ENCODE results near the gene ECHDC3.

Gene ECHDC3

DNA sequence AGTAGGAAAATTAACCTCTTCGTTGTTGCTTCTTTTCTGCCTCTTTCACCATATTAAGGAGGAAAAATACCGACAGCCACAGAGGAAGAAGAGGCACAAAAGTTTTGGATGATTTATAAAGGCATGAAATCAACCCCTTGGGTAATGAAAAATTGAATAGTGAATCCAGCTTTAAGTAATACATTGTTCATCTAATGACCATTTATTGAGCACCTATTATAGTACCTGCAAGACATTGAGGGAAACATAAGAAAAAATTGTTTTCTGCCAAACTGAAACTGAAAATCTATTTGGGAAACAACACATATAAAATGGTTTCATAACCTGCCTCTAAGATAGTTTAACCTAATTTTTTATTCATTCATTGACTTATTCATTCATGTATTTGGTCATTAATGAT, 8.2 kb downstream of the ECHDC3 start:
- Mint-ChIP-seq H3K36me3 (ENCODE audit: low read depth) (no peaks in the 10 kb centered on the region), H3K4me3 (no peak overlapping the region), H3K27me3 (ENCODE audit: low read depth) (peaks cover 28% of the 10 kb centered on the region), H3K27ac (no peak overlapping the region), H3K4me1 (ENCODE audit: low read depth) (peaks cover 3% of the 10 kb centered on the region), H3K9me3 (no peaks in the 10 kb centered on the region)

DNA sequence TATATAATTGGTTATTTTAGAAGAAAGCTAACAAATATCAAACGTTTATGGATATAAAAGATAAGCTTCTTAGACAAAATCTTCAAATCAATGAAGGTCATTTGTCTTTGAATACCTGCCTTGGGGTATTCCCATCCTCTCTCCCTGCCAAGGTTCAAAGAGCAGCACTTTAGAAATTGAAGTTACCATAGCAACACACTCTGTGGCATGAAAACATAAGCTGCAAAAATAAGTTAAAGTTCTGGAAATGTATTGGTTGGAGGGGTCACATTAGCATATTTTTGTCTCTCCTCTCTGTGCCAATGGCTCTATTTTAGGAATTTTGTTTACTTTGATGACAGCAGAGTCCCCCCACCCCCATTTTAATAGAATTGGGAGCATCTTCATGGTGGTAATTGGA, 12.0 kb downstream of the ECHDC3 start:
- H3K9me3 Mint-ChIP-seq, result no peaks in the 10 kb centered on the region
- peaks cover 15% of the 10 kb centered on the region for H3K27me3 Mint-ChIP-seq (ENCODE audit: low read depth)
- no peak overlapping the region for H3K27ac Mint-ChIP-seq
- no peak overlapping the region for H3K4me3 Mint-ChIP-seq
- peaks cover 3% of the 10 kb centered on the region for H3K4me1 Mint-ChIP-seq (ENCODE audit: low read depth)
- no peaks in the 10 kb centered on the region for H3K36me3 Mint-ChIP-seq (ENCODE audit: low read depth)

GRCh38 chr10:11754620-11755019, 12.4 kb downstream of the ECHDC3 start:
- H3K4me3 Mint-ChIP-seq, result no peak overlapping the region
- peaks cover 13% of the 10 kb centered on the region for H3K27me3 Mint-ChIP-seq (ENCODE audit: low read depth)
- H3K36me3 Mint-ChIP-seq (ENCODE audit: low read depth), result no peaks in the 10 kb centered on the region
- H3K4me1 Mint-ChIP-seq (ENCODE audit: low read depth), result peaks cover 3% of the 10 kb centered on the region
- no peak overlapping the region for H3K27ac Mint-ChIP-seq
- no peaks in the 10 kb centered on the region for H3K9me3 Mint-ChIP-seq

- no peaks in the 10 kb centered on the region for H3K9me3 Mint-ChIP-seq
- peaks cover 1% of the 10 kb centered on the region for H3K4me1 Mint-ChIP-seq (ENCODE audit: low read depth)
- H3K36me3 Mint-ChIP-seq (ENCODE audit: low read depth), result no peaks in the 10 kb centered on the region
- no peak overlapping the region for H3K27ac Mint-ChIP-seq
- H3K4me3 Mint-ChIP-seq, result no peak overlapping the region
- H3K27me3 Mint-ChIP-seq (ENCODE audit: low read depth), result peaks cover 13% of the 10 kb centered on the region
These were observed 13.5 kb downstream of the ECHDC3 start for GRCh38 chr10:11755512-11756263.

GRCh38 chr10:11756766-11757315, 14.7 kb downstream of the ECHDC3 start:
- no peak overlapping the region for H3K27ac Mint-ChIP-seq

GRCh38 chr10:11757454-11757820, 15.3 kb downstream of the ECHDC3 start:
- Mint-ChIP-seq H3K36me3 (ENCODE audit: low read depth) (no peaks in the 10 kb centered on the region), H3K9me3 (no peaks in the 10 kb centered on the region), H3K4me1 (ENCODE audit: low read depth) (no peaks in the 10 kb centered on the region), H3K27ac (no peak overlapping the region), H3K4me3 (no peak overlapping the region), H3K27me3 (ENCODE audit: low read depth) (peaks cover 9% of the 10 kb centered on the region)

More at GRCh38 chr10:11756766-11757315, 14.7 kb downstream of the ECHDC3 start:
- Mint-ChIP-seq H3K4me1 (ENCODE audit: low read depth) (no peaks in the 10 kb centered on the region), H3K9me3 (no peaks in the 10 kb centered on the region), H3K4me3 (no peak overlapping the region), H3K36me3 (ENCODE audit: low read depth) (no peaks in the 10 kb centered on the region), H3K27me3 (ENCODE audit: low read depth) (peaks cover 9% of the 10 kb centered on the region)

DNA sequence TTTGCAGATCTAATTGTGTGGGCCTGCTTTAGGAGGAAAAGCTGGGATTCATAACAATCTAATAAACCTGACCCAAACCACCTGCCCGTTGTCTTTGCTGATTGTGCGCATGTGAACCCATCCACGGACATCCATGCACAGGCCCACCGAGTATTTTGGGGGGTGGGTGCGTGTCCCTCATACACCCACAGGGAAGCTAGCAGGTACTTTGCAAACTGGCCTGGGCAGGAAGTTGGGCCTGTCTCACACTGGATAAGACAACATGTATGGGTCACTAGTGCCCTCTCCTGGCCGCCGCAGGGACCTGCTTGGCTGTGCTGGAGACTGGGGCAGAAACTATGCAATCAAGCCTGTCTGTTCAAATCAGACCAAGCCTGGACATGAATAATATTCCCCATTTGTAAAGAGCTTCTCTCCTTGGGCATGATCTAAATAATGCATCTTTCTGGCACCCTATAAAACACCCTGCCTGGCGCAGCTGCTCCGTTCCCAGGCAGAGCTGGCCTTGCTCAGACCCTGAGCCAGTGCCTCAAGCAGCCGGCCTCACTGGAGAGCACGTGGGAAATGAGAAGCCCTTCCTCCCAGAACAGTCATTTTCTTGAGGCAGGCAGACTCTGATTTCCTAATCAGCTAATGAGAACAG, 15.8 kb downstream of the ECHDC3 start:
- Mint-ChIP-seq H3K4me3 (no peak overlapping the region), H3K4me1 (ENCODE audit: low read depth) (no peaks in the 10 kb centered on the region), H3K27ac (peak overlapping the region; percentile 3), H3K27me3 (ENCODE audit: low read depth) (peaks cover 9% of the 10 kb centered on the region), H3K9me3 (no peaks in the 10 kb centered on the region), H3K36me3 (ENCODE audit: low read depth) (no peaks in the 10 kb centered on the region)

DNA sequence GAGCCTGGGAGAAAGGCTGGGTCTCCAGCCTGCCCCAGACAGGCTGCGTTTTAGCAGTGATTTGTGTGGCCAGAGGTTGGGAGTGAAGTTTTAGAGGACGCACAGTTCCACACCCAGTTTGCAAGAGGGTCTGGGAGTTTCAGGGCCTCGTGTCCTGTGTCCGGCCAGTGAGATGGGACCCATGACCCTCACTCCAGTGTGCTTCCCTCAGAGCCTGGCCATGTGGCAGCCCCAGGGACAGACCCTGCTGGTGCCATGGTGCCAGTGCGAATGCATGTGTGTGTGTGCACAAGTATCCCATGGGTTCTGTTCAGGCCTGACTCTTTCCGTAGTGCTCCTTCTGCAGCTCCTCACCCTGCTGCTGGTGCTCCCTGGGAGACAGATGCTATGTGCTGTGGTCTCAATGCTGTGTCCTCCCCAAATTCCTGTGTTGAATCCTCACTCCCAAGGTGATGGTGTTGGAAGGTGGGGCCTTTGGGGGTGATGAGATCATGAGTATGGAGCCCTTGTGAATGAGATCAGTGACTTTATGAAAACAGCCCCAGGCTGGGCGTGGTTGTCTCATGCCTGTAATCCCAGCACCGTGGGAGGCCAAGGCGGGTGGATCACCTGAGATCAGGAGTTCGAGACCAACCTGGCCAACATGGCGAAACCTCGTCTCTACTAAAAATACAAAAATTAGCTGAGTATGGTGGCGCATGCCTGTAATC, 16.5 kb downstream of the ECHDC3 start:
- no peak overlapping the region for H3K27ac Mint-ChIP-seq
- H3K4me1 Mint-ChIP-seq (ENCODE audit: low read depth), result no peaks in the 10 kb centered on the region
- H3K4me3 Mint-ChIP-seq, result no peak overlapping the region
- peaks cover 9% of the 10 kb centered on the region for H3K27me3 Mint-ChIP-seq (ENCODE audit: low read depth)
- no peaks in the 10 kb centered on the region for H3K9me3 Mint-ChIP-seq
- H3K36me3 Mint-ChIP-seq (ENCODE audit: low read depth), result no peaks in the 10 kb centered on the region

DNA sequence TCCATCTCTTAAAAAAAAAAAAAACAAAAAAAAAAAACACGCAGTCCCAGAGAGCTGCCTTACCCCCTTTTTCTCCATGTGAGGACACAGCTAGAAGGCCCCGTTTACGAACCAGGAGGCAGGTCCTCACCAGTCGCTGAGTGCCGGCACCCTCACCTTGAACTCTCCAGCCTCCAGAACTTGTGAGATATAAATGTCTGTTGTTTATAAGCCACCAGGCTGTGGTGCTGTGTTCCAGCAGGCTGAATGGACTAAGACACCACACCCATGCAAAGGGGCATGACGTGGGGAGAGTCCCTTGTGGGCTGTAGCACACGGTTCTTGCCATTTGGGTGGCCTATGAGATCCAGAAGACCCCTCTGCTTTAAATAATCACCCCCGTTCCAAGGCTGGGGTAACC, 17.2 kb downstream of the ECHDC3 start:
- H3K9me3 Mint-ChIP-seq, result no peaks in the 10 kb centered on the region
- no peak overlapping the region for H3K4me3 Mint-ChIP-seq
- H3K27me3 Mint-ChIP-seq (ENCODE audit: low read depth), result peaks cover 2% of the 10 kb centered on the region
- H3K4me1 Mint-ChIP-seq (ENCODE audit: low read depth), result no peaks in the 10 kb centered on the region
- H3K27ac Mint-ChIP-seq, result no peak overlapping the region
- no peaks in the 10 kb centered on the region for H3K36me3 Mint-ChIP-seq (ENCODE audit: low read depth)

- H3K4me3 Mint-ChIP-seq, result no peak overlapping the region
- H3K9me3 Mint-ChIP-seq, result no peaks in the 10 kb centered on the region
- no peak overlapping the region for H3K27ac Mint-ChIP-seq
- no peaks in the 10 kb centered on the region for H3K27me3 Mint-ChIP-seq (ENCODE audit: low read depth)
- no peaks in the 10 kb centered on the region for H3K36me3 Mint-ChIP-seq (ENCODE audit: low read depth)
- H3K4me1 Mint-ChIP-seq (ENCODE audit: low read depth), result no peaks in the 10 kb centered on the region
These were observed 18.0 kb downstream of the ECHDC3 start for GRCh38 chr10:11760151-11760550.

DNA sequence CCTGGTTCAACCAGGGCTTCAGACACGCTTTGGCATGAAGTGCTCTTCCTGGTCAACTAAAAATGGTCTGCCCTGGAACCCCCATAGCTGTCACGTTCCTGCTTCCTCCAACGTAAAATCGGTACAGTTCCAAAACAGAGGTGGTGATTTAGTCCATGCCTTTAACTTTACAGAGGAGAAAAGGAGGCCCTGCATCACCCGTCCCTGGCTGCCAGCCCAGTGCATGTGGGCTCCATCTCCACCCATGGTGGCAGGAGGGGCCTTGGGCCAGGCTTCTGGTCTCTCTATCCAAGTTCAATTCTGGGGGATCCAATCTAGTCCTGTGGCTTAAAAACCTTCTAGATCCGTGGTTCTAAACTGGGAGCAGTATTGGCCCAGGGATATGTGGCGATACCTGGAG, 18.7 kb downstream of the ECHDC3 start:
- Mint-ChIP-seq H3K4me3 (no peak overlapping the region), H3K27me3 (ENCODE audit: low read depth) (no peaks in the 10 kb centered on the region), H3K36me3 (ENCODE audit: low read depth) (no peaks in the 10 kb centered on the region), H3K4me1 (ENCODE audit: low read depth) (no peaks in the 10 kb centered on the region), H3K27ac (no peak overlapping the region), H3K9me3 (no peaks in the 10 kb centered on the region)

- no peak overlapping the region for H3K27ac Mint-ChIP-seq
- H3K4me3 Mint-ChIP-seq, result no peak overlapping the region
- no peaks in the 10 kb centered on the region for H3K4me1 Mint-ChIP-seq (ENCODE audit: low read depth)
- H3K36me3 Mint-ChIP-seq (ENCODE audit: low read depth), result no peaks in the 10 kb centered on the region
- no peaks in the 10 kb centered on the region for H3K27me3 Mint-ChIP-seq (ENCODE audit: low read depth)
- H3K9me3 Mint-ChIP-seq, result no peaks in the 10 kb centered on the region
These were observed 19.2 kb downstream of the ECHDC3 start for GRCh38 chr10:11761431-11761830.

DNA sequence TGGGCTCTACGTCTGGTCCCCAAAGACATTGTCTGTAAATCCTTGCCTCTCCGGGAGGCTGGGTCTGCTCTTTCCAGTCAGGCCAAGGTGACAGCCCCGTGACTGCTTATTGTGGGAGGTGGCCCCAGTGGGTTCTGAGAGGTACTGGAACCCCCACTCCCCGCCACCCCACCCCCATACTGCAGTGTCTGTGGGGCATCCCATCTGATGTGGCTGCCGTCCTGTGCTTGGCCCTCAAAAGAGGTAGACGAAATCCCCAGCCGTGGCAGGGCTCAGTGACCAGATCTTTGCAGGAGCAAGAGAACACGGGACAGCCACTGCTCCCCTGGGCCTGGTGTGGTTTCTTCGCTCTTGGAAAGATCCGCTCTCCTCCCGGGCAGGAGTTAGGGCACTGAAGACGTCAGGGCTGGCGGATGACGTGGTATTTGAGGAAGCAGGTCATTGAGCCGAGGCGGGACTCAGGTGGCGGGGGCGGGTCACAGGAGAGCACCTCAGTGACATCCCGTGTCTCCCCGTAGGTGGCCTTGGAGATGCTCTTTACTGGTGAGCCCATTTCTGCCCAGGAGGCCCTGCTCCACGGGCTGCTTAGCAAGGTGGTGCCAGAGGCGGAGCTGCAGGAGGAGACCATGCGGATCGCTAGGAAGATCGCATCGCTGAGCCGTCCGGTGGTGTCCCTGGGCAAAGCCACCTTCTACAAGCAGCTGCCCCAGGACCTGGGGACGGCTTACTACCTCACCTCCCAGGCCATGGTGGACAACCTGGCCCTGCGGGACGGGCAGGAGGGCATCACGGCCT, 20.7 kb downstream of the ECHDC3 start:
- Mint-ChIP-seq H3K4me1 (ENCODE audit: low read depth) (no peaks in the 10 kb centered on the region), H3K27ac (no peak overlapping the region), H3K36me3 (ENCODE audit: low read depth) (no peaks in the 10 kb centered on the region), H3K4me3 (no peak overlapping the region), H3K9me3 (no peaks in the 10 kb centered on the region), H3K27me3 (ENCODE audit: low read depth) (no peaks in the 10 kb centered on the region)

DNA sequence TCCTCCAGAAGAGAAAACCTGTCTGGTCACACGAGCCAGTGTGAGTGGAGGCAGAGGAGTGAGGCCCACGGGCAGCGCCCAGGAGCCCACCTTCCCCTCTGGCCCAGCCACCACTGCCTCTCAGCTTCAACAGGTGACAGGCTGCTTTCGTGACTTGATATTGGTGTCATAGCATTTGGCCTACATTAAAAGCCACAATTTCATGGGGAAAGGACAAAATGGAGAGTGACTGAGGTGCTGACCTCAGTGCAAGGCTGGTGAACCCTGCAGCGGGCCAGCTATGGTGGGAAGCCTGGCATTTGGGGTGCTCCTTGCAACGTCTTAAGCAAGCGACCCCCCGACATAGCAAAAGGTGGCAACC, 21.3 kb downstream of the ECHDC3 start:
- H3K4me1 Mint-ChIP-seq (ENCODE audit: low read depth), result no peaks in the 10 kb centered on the region
- no peak overlapping the region for H3K27ac Mint-ChIP-seq
- H3K9me3 Mint-ChIP-seq, result no peaks in the 10 kb centered on the region
- H3K27me3 Mint-ChIP-seq (ENCODE audit: low read depth), result no peaks in the 10 kb centered on the region
- H3K4me3 Mint-ChIP-seq, result no peak overlapping the region
- H3K36me3 Mint-ChIP-seq (ENCODE audit: low read depth), result no peaks in the 10 kb centered on the region
